ENCODE data around the gene MET.
A peak's percentile ranks its signal among the peaks of the same experiment; 100 is the strongest.
"Not testable (repeated sequence)": the region's sequence is repeated elsewhere in the genome, so short reads cannot be mapped to it uniquely, and the experiment has no call there.

Gene MET

DNA sequence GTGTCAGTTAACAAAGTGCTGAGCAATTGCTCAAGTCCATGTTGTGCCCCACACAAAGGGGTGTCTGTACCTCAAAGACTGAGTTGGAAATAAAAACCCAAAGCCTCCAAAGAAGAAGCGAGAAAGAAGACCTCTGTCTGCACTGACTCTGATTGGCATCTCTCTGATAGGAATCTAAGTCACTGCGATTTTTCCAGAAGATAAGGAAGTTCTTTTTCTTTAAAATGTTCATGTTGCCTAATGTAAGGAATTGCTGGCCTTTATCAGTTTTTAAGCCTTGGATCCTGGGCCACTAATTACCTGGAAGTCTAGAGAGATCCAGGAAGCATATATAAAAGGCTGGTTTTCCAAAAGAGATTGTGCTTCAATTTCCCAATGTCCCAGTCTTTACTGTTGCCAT is 24.1 kb upstream of the MET start:
- no peaks in the 10 kb centered on the region for H3K4me1 Mint-ChIP-seq (ENCODE audit: low read depth)
- H3K27ac Mint-ChIP-seq, result no peak overlapping the region
- no peaks in the 10 kb centered on the region for H3K9me3 Mint-ChIP-seq (ENCODE audit: low read depth)
- peaks cover 19% of the 10 kb centered on the region for H3K27me3 Mint-ChIP-seq
- no peak overlapping the region for H3K4me3 Mint-ChIP-seq
- no peaks in the 10 kb centered on the region for H3K36me3 Mint-ChIP-seq

DNA sequence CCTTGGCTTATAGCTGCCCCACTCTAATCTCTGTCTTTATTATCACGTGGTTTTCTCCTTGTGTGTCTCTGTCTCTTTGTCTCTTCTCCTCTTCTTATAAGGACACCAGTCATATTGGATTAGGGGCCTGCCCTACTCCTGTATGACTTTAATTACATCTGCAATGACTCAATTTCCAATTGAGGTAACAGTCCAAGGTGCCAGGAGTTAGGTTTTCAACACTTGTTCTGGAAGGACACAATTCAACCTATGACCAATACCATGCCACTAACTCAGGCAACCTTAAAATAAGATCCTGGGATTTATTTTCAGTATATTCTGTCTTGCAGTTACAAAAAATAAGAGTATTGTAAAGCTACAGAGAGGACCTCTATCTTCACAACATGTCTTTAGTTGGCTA is 21.6 kb upstream of the MET start:
- no peaks in the 10 kb centered on the region for H3K9me3 Mint-ChIP-seq (ENCODE audit: low read depth)
- H3K27ac Mint-ChIP-seq, result no peak overlapping the region
- no peaks in the 10 kb centered on the region for H3K36me3 Mint-ChIP-seq
- H3K4me3 Mint-ChIP-seq, result no peak overlapping the region
- no peaks in the 10 kb centered on the region for H3K4me1 Mint-ChIP-seq (ENCODE audit: low read depth)
- H3K27me3 Mint-ChIP-seq, result peaks cover 10% of the 10 kb centered on the region

DNA sequence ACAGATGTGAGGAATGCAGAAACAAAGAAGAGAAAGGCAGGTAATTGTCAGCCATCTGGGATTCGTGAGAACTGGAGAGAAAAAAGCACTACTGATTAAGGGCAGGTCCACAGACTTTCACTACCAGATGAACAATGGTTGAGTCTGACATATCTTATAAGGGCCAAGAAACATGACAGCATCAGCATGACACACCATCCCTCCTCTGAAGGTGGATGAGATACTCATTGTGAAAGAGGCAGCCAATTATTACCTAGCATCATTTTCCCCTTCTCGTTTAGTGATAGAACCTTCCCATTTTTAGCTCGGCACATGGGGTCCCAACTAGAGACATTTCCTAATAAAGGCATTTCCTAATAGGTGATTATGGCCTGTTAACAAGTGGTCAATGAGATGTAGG is 19.2 kb upstream of the MET start:
- Mint-ChIP-seq H3K27ac (no peak overlapping the region), H3K9me3 (ENCODE audit: low read depth) (no peaks in the 10 kb centered on the region), H3K4me3 (no peak overlapping the region), H3K36me3 (no peaks in the 10 kb centered on the region), H3K4me1 (ENCODE audit: low read depth) (no peaks in the 10 kb centered on the region), H3K27me3 (peaks cover 10% of the 10 kb centered on the region)

DNA sequence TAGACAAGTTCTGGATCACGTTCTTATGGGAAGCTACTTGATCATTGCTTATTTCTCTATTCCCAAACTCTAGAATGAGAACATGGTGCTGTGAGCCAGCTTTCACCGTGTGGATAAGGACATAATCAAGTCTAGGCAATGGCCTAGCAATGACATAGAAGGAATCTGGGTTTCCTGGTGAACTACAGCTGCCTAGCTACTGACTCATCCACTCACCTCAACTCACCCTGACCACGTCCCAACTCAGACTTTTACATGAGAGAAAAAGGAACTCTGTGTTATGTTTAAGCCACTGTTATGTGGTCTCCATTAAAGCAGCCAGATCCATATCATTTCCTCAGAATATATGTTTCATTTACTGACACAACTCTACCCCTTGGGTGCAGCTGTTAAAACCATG is 18.8 kb upstream of the MET start:
- no peaks in the 10 kb centered on the region for H3K4me1 Mint-ChIP-seq (ENCODE audit: low read depth)
- no peaks in the 10 kb centered on the region for H3K36me3 Mint-ChIP-seq
- no peaks in the 10 kb centered on the region for H3K9me3 Mint-ChIP-seq (ENCODE audit: low read depth)
- H3K4me3 Mint-ChIP-seq, result no peak overlapping the region
- H3K27me3 Mint-ChIP-seq, result peaks cover 10% of the 10 kb centered on the region
- H3K27ac Mint-ChIP-seq, result no peak overlapping the region

DNA sequence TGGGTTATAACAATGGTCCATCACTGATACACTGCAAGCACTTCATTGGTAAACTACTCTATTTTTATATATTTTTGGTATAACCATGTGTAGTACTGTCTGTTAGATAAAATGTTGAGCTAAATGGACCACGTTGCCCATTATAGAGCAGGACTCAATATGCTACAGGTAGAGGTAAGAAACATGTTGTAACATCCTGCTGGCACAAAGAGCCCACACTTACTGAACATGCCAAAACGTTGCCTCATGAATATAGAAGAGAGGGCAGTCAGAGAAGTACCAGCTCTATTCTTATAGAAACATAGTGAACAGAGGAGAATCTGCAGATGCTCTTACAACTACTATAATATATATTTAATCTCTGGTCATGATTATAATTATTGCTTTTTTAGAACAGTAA is 18.4 kb upstream of the MET start:
- Mint-ChIP-seq H3K27ac (no peak overlapping the region), H3K4me1 (ENCODE audit: low read depth) (no peaks in the 10 kb centered on the region), H3K36me3 (no peaks in the 10 kb centered on the region), H3K9me3 (ENCODE audit: low read depth) (peaks cover 2% of the 10 kb centered on the region), H3K4me3 (no peak overlapping the region), H3K27me3 (peaks cover 10% of the 10 kb centered on the region)

DNA sequence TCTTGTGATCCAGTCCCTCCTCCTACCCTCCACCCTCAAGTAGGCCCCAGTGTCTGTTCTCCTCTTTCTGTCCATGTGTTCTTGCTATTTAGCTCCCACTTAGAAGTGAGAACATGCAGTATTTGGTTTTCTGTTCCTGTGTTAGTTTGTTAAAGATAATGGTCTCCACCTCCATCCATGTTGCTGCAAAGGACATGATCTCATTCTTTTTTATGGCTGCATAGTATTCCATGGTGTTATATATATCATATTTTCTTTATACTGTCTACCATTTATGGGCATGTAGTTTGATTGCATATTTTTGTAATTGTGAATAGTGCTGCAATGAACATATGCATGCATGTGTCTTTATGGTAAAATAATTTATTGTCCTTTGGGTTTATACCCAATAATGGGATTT is 12.7 kb upstream of the MET start:
- not testable (repeated sequence) for H3K27ac Mint-ChIP-seq; H3K4me1 Mint-ChIP-seq (ENCODE audit: low read depth); H3K27me3 Mint-ChIP-seq; H3K36me3 Mint-ChIP-seq; H3K4me3 Mint-ChIP-seq; H3K9me3 Mint-ChIP-seq (ENCODE audit: low read depth)

DNA sequence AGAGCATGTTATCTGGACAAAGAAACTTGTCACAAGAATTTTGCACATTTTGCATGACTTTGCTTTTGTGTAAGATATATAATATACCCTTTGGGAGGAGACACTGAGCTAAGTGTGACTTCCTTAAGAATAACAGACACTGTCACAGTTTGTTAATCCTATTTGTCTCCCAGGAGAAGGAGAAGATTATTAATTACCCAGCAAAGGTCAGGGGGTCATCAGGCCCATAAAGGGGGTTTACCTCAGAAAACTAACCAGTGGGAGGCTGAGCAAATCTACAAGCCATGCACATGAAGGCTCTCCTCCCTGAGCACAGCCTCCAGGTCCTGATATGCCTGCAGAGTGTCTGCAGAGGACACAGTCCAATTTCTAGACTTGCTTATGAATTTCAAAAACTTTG is 10.1 kb upstream of the MET start:
- Mint-ChIP-seq H3K27ac (no peak overlapping the region), H3K4me1 (ENCODE audit: low read depth) (no peaks in the 10 kb centered on the region), H3K9me3 (ENCODE audit: low read depth) (peaks cover 8% of the 10 kb centered on the region), H3K4me3 (no peak overlapping the region), H3K36me3 (no peaks in the 10 kb centered on the region), H3K27me3 (peaks cover 13% of the 10 kb centered on the region)

DNA sequence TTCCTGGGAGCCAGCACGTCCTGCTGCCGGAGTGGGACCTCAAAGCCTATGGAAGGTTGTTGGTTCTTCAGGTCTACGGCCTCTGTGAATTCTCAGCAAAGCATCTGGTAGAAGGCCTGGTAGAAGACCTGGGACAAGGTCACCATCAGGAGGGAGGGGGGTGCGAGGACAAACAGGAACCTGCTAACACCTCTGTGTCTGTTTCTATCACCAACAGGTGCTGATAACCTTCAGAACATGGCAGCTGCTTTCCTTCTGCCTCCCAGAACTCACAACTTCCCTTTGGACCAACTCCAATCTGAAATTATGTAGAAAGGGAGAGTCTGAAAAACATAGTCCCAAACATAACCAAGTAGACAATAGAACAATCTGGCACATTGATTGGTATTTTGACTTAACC is 8.3 kb upstream of the MET start:
- H3K27me3 Mint-ChIP-seq, result peaks cover 15% of the 10 kb centered on the region

DNA sequence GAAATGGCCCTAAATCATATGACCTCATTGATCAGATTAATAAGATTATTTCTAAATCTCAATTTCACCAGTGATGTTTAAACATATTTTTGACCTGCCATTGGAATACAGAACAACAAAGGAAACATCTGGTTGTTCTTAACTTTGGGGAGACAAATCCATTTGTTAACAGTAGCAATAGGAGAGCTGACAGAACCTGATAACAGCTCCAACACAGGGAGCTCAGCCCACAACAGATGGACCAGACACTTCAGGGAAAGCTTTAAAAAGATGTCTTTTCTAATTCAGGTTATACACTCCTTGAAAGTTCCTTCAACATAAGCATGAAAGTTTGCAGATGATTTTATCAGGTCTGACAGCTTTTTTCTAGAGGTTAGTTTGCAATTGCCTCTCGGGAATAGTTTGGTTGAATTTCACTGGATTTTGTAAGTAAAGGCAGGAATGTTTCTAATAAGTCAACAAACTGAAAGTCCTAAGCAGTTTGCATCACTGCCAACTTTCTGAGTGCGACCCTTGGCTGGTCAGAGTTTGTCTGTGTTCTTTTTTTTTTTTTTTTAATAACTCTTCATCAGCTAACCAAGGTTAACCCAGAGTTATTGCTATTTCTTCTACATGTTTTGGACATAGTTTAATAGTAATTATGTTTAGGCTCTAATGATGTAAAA is 6.5 kb upstream of the MET start:
- Mint-ChIP-seq H3K4me3 (no peak overlapping the region), H3K36me3 (no peaks in the 10 kb centered on the region), H3K9me3 (ENCODE audit: low read depth) (no peaks in the 10 kb centered on the region), H3K27me3 (peaks cover 18% of the 10 kb centered on the region), H3K27ac (no peak overlapping the region), H3K4me1 (ENCODE audit: low read depth) (no peaks in the 10 kb centered on the region)

More for the DNA sequence above, 8.3 kb upstream of the MET start:
- Mint-ChIP-seq H3K36me3 (no peaks in the 10 kb centered on the region), H3K4me3 (no peak overlapping the region), H3K9me3 (ENCODE audit: low read depth) (peaks cover 6% of the 10 kb centered on the region), H3K27ac (no peak overlapping the region), H3K4me1 (ENCODE audit: low read depth) (no peaks in the 10 kb centered on the region)

DNA sequence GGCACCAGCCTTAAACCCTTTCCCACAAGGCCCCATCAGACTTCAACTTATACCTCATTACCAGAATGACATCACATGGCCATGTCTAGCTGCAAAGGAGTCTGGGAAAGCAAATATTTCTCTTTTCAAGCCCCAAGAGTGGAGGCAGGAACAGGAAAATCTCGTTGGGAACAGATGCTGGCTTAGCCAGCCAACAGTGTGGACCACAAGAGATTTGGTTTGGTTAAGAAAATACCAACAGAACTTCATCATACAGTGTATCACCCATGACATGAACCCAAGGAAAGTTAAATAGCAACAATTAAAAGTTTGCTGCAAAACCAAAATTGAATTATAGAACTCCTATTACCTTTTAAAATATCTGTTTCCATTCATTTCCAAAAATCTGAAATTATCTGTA is 2.2 kb upstream of the MET start:
- H3K27me3 Mint-ChIP-seq, result peaks cover 30% of the 10 kb centered on the region

DNA sequence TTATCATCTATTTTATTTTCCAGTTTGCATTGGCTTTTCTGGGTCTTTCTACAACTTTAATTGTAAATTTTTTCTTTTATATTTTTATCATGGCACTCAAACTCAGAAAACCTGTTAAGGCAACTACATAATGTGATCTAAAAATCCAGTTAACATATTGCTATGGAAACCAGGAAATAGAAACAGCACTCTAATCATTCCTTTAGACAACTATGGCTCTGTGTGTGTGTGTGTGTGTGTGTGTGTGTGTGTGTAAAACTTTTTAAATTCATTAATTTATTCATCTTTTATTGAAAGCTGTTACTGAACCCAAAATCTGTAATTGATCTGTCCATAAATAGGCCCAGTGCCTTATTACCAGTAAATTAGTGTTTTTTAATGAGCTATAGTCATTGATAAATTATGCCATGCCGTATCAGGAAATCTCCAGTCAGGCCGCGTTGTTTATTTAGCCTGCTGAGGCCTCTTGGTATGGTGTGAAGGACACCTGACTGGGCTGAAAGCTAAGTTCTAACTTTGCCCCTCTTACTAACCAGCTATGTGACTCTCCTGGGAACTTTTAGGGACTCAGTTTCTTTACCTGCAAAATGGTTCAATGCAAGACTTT is 1.5 kb upstream of the MET start:
- H3K27ac Mint-ChIP-seq, result no peak overlapping the region
- no peaks in the 10 kb centered on the region for H3K9me3 Mint-ChIP-seq (ENCODE audit: low read depth)
- peaks cover 5% of the 10 kb centered on the region for H3K4me1 Mint-ChIP-seq (ENCODE audit: low read depth)
- no peaks in the 10 kb centered on the region for H3K36me3 Mint-ChIP-seq
- H3K27me3 Mint-ChIP-seq, result peaks cover 29% of the 10 kb centered on the region
- H3K4me3 Mint-ChIP-seq, result no peak overlapping the region

More for the DNA sequence above, 2.2 kb upstream of the MET start:
- Mint-ChIP-seq H3K27ac (no peak overlapping the region), H3K4me3 (no peak overlapping the region), H3K9me3 (ENCODE audit: low read depth) (no peaks in the 10 kb centered on the region), H3K36me3 (no peaks in the 10 kb centered on the region), H3K4me1 (ENCODE audit: low read depth) (peaks cover 5% of the 10 kb centered on the region)

DNA sequence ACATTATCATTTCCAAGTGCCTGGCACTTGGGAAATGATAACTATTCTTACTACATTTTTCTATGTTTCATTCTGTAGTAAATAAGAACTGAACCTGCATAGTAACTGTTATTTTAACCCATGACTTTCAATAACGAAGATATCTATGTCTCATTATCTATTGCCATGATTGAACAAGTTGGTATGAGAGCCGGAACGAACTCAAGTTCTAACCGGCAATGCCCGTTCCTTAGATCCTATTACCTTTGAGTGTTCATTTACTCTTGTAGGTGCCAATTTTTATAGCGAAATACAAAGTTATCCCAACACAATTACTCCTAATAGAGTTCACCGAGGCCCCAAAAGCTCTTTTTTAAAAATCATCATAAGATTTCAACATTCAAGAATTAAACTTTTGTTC is 885 bp upstream of the MET start:
- no peaks in the 10 kb centered on the region for H3K36me3 Mint-ChIP-seq
- H3K4me3 Mint-ChIP-seq, result no peak overlapping the region
- H3K4me1 Mint-ChIP-seq (ENCODE audit: low read depth), result peaks cover 5% of the 10 kb centered on the region
- H3K27ac Mint-ChIP-seq, result no peak overlapping the region
- peaks cover 29% of the 10 kb centered on the region for H3K27me3 Mint-ChIP-seq
- H3K9me3 Mint-ChIP-seq (ENCODE audit: low read depth), result no peaks in the 10 kb centered on the region

DNA sequence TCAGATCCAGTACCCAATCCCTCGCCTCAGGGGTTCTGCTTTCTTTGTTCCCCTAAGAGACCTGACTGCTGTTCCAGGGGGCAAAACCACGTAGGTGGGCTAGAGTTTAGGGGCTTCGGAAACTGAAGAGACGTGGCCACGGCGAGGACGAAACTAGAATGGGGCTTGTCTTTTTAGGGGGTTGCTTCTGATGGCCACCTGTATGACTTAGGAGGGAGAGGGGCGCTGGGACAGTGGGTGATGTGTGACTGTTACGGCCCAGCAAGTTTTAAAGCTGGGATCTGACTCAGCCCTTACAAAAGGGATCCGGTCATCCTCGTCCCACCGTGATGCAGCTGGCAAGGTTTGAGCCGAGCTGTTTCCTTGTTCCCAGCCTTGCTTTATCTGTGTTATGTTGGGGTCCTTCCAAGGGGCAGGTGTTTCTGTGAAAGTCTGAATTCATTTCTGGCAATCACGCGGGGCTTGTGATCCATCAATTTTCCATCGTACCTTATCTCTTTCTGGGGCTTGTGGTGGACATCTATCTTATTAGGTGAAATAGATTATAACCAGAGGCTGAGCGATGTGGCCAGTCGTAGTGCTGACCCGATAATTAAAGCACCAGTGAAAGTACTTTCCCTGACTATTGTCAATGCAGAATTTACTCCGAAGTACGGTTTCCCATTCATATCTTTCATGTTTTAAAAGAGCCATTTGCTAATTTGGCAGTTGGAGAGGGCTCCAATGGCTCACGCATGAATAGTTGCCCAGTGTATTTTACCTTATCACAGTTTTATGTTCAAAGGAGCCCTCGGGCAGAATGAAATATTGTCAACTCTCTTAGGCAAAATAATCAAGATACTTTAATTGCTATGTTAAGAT is 830 bp downstream of the MET start:
- Mint-ChIP-seq H3K36me3 (no peaks in the 10 kb centered on the region), H3K27ac (no peak overlapping the region), H3K27me3 (peaks cover 36% of the 10 kb centered on the region), H3K9me3 (ENCODE audit: low read depth) (no peaks in the 10 kb centered on the region), H3K4me3 (peak overlapping the region; percentile 38), H3K4me1 (ENCODE audit: low read depth) (peaks cover 5% of the 10 kb centered on the region)

DNA sequence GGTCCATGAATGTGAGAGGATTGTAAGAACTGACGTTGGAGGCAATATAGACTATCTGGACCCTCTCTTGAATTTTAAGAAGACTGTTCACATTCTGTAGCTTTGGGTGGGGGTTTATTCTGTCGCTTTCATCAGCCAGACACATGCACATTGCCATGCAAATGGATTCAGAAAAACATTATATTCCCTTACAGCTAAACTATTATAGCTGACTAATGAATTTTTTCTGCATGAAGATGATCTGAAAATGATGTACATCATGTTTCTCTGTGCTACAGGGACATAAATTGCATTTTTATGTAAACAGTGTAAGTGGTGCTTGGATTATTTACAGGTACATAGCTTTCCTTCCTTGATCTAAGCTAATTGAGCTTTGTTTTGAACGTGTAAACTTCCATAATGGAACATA is 1.5 kb downstream of the MET start:
- Mint-ChIP-seq H3K27me3 (peaks cover 38% of the 10 kb centered on the region), H3K9me3 (ENCODE audit: low read depth) (no peaks in the 10 kb centered on the region), H3K36me3 (no peaks in the 10 kb centered on the region), H3K4me3 (no peak overlapping the region), H3K27ac (no peak overlapping the region), H3K4me1 (ENCODE audit: low read depth) (peaks cover 5% of the 10 kb centered on the region)

DNA sequence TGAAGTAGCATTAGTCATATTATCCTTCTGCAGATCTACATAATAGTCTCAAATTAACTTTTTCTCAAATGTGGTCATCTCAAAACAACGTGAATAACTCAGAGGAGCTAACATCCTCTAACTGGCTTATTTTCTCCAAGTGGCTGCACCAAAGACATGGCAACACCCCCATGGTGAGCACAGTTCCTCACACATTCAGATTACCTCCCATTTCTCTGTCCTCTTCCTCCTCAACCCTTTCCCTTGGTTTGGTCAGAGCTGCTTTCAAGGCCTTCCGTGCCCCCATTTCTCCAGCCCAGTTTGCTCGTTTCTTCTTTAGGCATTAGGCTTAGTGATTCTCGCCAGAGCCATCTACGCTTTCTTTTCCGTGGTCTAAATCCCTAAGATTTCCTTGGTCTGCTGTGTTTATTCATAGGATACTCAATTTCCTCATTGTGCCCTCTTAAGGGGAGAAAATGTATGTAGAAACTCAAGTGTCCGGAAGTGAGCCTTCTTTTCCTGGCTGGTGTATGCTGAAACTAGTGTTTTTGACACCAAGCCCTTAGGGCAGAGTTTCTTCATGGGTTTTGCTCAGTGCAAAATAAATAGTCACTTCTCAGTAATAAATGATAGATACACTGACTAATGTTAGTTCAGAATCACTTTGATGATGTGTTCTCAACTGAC is 2.6 kb downstream of the MET start:
- Mint-ChIP-seq H3K9me3 (ENCODE audit: low read depth) (no peaks in the 10 kb centered on the region), H3K27ac (no peak overlapping the region), H3K27me3 (peaks cover 36% of the 10 kb centered on the region), H3K4me1 (ENCODE audit: low read depth) (peaks cover 5% of the 10 kb centered on the region), H3K4me3 (no peak overlapping the region), H3K36me3 (no peaks in the 10 kb centered on the region)

All from activated naive CD8-positive, alpha-beta T cell (primary cell).